HEK293T (cell line): Measurements from ENCODE around the gene PSMB7.

Experiments used
- ARNT ChIP-seq: fragments of 450-650 bp; IDR thresholded peaks from 2 replicates; pipeline ENCODE4 v1.6.1; 2017; ENCODE audit warnings: mild to moderate bottlenecking
- BHLHE40 ChIP-seq: fragments of 450-650 bp; IDR thresholded peaks from 2 replicates; pipeline ENCODE4 v1.6.1; 2016; ENCODE audit warnings: mild to moderate bottlenecking, moderate library complexity, borderline replicate concordance
- ELF4 ChIP-seq: fragments of 450-650 bp; IDR thresholded peaks from 2 replicates; pipeline ENCODE4 v1.6.1; 2017; ENCODE audit warnings: antibody characterized with exemption
- FOXA1 ChIP-seq: fragments of 450-650 bp; IDR thresholded peaks from 2 replicates; pipeline ENCODE4 v1.6.1; 2016; ENCODE audit warnings: mild to moderate bottlenecking
- FOXK2 ChIP-seq: fragments of 450-650 bp; IDR thresholded peaks from 2 replicates; pipeline ENCODE4 v1.6.1; 2016; ENCODE audit warnings: mild to moderate bottlenecking
- FOXM1 ChIP-seq: fragments of 450-650 bp; IDR thresholded peaks from 2 replicates; pipeline ENCODE4 v1.6.1; 2017; ENCODE audit warnings: mild to moderate bottlenecking, borderline replicate concordance
- HDGF ChIP-seq: fragments of 450-650 bp; IDR thresholded peaks from 2 replicates; pipeline ENCODE4 v1.6.1; 2017; ENCODE audit warnings: antibody characterized with exemption, borderline replicate concordance
- LEF1 ChIP-seq: fragments of 450-650 bp; IDR thresholded peaks from 2 replicates; pipeline ENCODE4 v1.6.1; 2017; ENCODE audit warnings: mild to moderate bottlenecking, borderline replicate concordance
- PKNOX1 ChIP-seq: fragments of 450-650 bp; IDR thresholded peaks from 2 replicates; pipeline ENCODE4 v1.6.1; 2016
- SP1 ChIP-seq: fragments of 450-650 bp; IDR thresholded peaks from 2 replicates; pipeline ENCODE4 v1.6.1; 2017
- SUZ12 ChIP-seq: fragments of 450-650 bp; IDR thresholded peaks from 2 replicates; pipeline ENCODE4 v1.6.1; 2016; ENCODE audit warnings: mild to moderate bottlenecking
- TARDBP ChIP-seq: fragments of 450-650 bp; IDR thresholded peaks from 2 replicates; pipeline ENCODE4 v1.6.1; 2016
- ZNF384 ChIP-seq: fragments of 450-650 bp; IDR thresholded peaks from 2 replicates; pipeline ENCODE4 v1.6.1; 2016

- TF ChIP-seq ZNF384, result no peak
- TF ChIP-seq BHLHE40, result no peak
- TF ChIP-seq TARDBP, result no peak
- TF ChIP-seq FOXM1, result no peak
- TF ChIP-seq ARNT, result no peak
- TF ChIP-seq SUZ12, result no peak
- no peak for TF ChIP-seq FOXA1
- no peak for TF ChIP-seq PKNOX1
- no peak for TF ChIP-seq SP1
- no peak for TF ChIP-seq FOXK2
- no peak for TF ChIP-seq HDGF
- TF ChIP-seq ELF4, result no peak
- TF ChIP-seq LEF1, result no peak
Observed at GRCh38 chr9:124311283-124311682, 104.0 kb downstream of the PSMB7 start.
